ENCODE measurements around the gene ZNF135. TPM values are rescaled to one million over a fixed set of nuclear protein-coding genes. Genes with fewer than 3 reads are reported as not detected.

ZNF135 gene
- total RNA-seq, 3 donors from 2014 or later: 0.27 to 0.48 (median 0.37) TPM

DNA sequence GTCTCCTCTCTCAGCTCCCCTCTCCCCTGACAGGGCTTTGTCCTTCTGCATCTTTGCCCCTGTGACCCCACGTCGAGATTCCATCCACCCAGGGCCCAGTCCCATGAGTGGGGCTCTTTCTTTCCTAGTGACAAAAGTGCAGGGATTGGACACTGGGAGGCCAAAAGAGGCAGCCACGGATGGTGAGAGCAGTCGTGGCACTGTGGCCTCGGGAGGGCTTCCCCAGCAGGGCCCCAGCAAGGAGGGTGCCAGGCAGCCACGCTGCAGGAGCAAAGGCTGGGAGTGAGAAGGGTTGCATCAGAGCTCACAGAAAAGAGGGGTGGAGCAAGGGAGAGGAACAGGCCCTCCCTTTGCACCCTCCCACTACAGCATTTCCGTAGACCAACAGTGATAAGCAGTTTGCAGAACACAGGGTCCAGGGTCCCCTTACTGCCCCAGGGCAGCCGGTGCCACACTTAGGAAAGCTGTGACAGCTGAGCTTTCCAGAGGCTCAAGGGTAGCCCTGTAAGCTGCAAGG is 20.3 kb upstream of the ZNF135 start:
- no peak for DNase-seq
- no peak for ATAC-seq
- Mint-ChIP-seq H3K4me1 (ENCODE audit: low read depth) (no peaks in the 10 kb centered on the region), H3K4me3 (no peak overlapping the region), H3K9me3 (peaks cover 28% of the 10 kb centered on the region), H3K36me3 (ENCODE audit: insufficient read depth) (peaks cover 9% of the 10 kb centered on the region), H3K27me3 (ENCODE audit: low read depth) (peaks cover 26% of the 10 kb centered on the region)

DNA sequence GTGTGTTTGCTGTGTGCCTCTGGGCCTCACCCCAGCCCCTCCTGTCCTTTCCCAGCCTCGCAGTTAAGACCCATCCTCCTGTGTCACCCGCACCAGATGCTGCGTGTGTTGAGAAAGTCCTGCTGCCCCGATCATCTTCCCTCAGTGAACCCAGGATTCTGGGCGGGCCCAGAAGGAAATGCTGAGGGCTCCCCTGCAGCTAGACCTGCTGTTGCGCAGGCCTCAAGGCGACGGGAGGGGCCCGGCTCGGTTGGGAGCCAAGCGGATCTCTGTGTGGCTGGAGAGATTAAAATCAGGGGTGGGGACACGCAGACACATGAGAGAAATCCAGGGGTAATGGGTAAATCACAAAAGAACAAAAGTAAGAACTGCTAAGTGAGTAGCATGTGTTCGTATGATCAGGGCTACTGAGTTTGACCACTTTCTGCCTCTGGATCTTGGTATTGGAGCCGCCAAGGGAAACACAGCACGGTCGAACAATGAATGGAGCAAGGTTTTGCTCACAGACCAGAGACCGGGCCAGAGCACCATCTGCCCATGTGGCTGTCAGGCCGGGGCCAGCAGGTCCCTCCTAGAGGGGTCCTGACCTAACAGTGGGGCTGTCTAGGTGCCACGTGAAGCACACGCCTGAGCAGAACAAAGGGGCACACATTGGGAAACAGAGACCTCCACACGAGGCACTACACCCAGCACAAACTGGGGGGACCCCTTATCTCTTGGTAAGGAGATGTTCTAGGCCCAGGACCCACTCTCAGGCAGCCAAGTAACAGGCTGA is 18.1 kb upstream of the ZNF135 start:
- peaks cover 23% of the 10 kb centered on the region for H3K9me3 Mint-ChIP-seq
- H3K36me3 Mint-ChIP-seq (ENCODE audit: insufficient read depth): peaks cover 4% of the 10 kb centered on the region
- H3K4me1 Mint-ChIP-seq (ENCODE audit: low read depth): no peaks in the 10 kb centered on the region
- DNase-seq: no peak
- H3K27me3 Mint-ChIP-seq (ENCODE audit: low read depth): peaks cover 12% of the 10 kb centered on the region
- no peak for ATAC-seq
- H3K4me3 Mint-ChIP-seq: no peak overlapping the region

DNA sequence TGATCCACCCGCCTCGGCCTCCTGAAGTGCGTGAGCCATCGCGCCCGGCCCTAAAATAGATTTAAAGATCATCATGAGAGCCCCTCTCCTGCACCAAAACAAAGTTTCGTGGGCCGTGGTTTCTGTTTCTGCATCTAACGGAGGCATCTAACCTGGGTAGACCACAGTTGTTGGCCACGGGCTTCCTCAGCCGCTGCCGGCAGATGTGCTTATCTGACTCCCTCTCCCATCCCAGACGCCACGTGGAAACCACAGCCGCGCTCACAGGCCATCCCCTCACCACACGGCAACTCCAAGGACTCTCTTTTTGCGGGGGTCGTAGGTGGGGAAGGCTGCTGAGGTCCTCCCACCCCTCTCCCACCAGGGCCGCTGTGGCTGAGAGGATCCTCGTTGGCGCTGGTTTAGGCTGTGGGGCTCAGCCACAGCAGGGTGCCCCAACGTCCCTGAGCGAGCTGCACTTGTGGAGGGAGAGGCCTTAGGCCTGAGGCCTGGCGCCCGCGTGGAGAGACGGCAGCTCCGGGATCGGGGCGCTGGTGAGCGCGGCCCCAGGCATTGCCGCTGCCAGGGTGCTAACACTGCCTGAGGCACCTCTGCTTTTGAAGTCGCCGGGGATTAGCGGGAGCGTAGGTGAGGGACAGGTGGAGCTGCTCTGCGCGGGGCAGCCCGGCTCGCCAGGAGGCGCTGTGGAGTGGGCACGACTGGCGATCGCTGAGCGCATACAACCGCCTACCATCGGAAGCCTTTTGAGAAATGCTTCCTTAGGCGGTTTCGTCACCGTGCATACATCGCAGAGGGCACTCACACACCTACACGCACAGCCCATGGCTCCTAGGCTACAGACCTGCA is 16.4 kb upstream of the ZNF135 start:
- no peak overlapping the region for H3K4me3 Mint-ChIP-seq
- H3K4me1 Mint-ChIP-seq (ENCODE audit: low read depth): no peaks in the 10 kb centered on the region
- peaks cover 6% of the 10 kb centered on the region for H3K27me3 Mint-ChIP-seq (ENCODE audit: low read depth)
- no peak for ATAC-seq
- DNase-seq: no peak
- peaks cover 2% of the 10 kb centered on the region for H3K36me3 Mint-ChIP-seq (ENCODE audit: insufficient read depth)
- H3K9me3 Mint-ChIP-seq: peaks cover 26% of the 10 kb centered on the region

DNA sequence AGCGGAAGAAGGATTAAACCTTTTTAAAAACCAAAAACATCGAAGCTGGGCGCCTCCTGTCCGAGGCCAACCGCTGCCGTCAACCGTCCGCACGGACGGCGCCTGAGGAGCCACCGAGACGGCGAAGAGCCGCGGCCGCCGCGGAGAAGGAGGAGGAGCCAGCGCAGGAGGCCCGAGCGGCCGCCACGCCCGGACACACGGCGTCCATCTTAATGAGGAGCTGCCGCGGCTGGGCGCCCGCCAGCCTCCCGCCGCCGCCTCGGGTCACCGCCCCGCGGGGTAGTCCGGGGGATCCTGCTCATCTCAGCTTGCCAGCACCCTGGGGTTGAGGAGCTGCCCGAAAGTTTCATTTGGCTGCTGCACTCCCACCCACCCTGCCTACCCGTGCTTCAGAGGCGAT is 14.7 kb upstream of the ZNF135 start:
- Mint-ChIP-seq H3K4me3 (no peak overlapping the region), H3K27me3 (ENCODE audit: low read depth) (no peaks in the 10 kb centered on the region), H3K36me3 (ENCODE audit: insufficient read depth) (peaks cover 2% of the 10 kb centered on the region)

DNA sequence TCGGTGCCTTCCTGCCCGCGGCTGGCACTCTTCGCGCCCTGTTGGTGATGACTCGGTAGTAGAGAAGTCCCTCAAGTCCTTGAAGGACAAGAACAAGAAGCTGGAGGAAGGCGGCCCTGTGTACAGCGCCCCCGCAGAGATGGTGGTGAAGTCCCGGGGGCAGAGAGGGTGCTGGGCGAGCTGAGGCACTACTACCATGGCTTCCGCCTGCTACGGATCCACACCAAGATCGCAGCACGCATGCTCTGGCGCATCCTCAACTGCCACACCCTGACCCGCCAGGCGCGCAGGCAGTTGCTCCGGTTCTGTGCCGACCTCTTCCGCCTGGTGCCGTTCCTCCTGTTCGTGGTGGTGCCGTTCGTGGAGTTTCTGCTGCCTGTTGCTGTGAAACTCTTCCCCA is 14.2 kb upstream of the ZNF135 start:
- no peak for ATAC-seq
- no peak for DNase-seq
- H3K4me3 Mint-ChIP-seq: no peak overlapping the region
- H3K9me3 Mint-ChIP-seq: peaks cover 32% of the 10 kb centered on the region
- no peaks in the 10 kb centered on the region for H3K4me1 Mint-ChIP-seq (ENCODE audit: low read depth)
- H3K27me3 Mint-ChIP-seq (ENCODE audit: low read depth): no peaks in the 10 kb centered on the region
- H3K36me3 Mint-ChIP-seq (ENCODE audit: insufficient read depth): peaks cover 2% of the 10 kb centered on the region

More for the DNA sequence above, 14.7 kb upstream of the ZNF135 start:
- ATAC-seq (no peak), DNase-seq (no peak)
- Mint-ChIP-seq H3K9me3 (peaks cover 27% of the 10 kb centered on the region), H3K4me1 (ENCODE audit: low read depth) (no peaks in the 10 kb centered on the region)

DNA sequence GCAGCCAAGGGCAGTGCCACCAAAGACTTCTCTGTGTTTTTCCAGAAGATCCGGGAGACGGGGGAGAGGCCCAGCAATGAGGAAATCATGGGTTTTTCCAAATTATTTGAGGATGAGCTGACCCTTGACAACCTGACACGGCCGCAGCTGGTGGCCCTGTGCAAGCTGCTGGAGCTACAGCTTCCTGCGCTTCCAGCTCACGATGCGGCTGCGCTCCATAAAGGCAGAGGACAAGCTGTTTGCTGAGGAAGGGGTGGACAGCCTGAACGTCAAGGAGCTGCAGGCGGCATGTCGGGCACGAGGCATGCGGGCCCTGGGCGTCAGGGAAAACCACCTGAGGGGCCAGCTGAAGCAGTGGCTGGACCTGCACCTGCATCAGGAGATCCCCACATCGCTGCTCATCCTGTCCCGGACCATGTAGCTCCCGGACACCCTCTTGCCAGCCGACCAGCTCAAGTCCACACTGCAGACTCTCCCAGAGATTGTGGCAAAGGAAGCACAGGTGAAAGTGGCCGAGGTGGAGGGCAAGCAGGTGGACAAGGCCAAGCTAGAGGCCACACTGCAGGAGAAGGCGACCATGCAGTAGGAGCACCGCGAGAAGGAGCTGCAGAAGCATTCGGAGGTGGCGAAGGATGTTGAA is 13.6 kb upstream of the ZNF135 start:
- ATAC-seq: no peak
- no peak for DNase-seq
- Mint-ChIP-seq H3K27me3 (ENCODE audit: low read depth) (no peaks in the 10 kb centered on the region), H3K4me3 (no peak overlapping the region), H3K9me3 (peaks cover 34% of the 10 kb centered on the region), H3K36me3 (ENCODE audit: insufficient read depth) (peaks cover 2% of the 10 kb centered on the region), H3K4me1 (ENCODE audit: low read depth) (no peaks in the 10 kb centered on the region)

DNA sequence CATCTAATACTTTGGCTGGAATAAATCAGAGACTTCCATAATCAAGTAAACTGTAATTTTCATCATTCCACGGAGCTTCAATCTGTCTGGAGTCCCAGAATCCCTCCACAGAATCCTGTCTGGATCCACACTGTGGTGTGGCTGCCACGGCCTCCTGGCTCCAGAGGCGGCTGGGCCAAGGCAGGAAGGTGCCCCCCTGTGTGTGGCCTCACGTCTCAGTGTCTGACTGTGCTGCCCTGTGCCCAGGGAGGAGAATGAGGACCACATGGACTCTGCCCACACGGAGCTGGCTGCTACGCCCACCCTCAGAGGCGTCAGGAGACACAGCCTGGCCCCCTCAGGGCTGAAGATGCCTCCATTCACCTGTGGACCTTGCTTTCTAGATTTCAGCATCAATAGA is 12.2 kb upstream of the ZNF135 start:
- no peaks in the 10 kb centered on the region for H3K27me3 Mint-ChIP-seq (ENCODE audit: low read depth)
- DNase-seq (no peak), ATAC-seq (no peak)
- peaks cover 2% of the 10 kb centered on the region for H3K36me3 Mint-ChIP-seq (ENCODE audit: insufficient read depth)
- peaks cover 45% of the 10 kb centered on the region for H3K9me3 Mint-ChIP-seq
- H3K4me1 Mint-ChIP-seq (ENCODE audit: low read depth): no peaks in the 10 kb centered on the region
- no peak overlapping the region for H3K4me3 Mint-ChIP-seq

DNA sequence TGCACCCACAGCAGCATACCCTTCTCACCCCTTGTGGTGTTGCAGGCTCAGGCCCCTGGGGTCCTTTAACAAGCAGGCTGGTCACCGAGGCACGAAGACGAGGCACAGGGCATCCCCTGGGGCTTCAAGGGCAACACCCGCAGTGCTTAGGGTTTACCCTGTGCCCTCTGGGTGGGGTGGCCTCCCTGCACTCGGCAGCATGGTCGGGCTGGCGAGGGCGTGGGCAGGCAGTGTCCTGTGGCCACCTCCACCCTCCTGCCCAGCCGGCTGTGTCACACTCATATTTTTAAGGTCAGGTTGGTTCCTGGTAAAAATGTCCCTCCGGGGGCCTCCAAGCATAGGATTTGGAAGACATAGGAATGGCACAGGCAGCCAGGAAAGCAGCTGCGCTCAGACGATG is 11.4 kb upstream of the ZNF135 start:
- peaks cover 47% of the 10 kb centered on the region for H3K9me3 Mint-ChIP-seq
- no peak for ATAC-seq

DNA sequence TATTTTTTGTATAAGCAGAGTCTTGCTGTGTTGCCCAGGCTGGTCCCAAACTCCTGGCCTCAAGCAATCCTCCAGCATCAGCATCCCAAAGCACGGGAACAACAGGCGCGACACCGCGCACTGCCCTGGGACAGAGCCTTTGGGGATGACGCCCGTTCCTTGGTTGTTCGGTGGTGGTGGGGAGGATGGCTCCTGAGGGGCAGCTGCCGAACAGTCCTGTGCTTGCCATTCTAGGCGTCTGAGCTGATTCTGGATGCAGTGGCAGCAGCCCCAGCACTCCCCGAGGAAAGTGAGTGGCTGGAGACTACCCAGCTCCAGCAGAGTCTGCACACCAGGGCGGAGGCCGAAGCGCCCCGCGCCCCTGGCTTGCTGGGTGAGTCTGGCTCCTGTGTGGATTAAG is 6.8 kb upstream of the ZNF135 start:
- ATAC-seq (no peak), DNase-seq (no peak)
- Mint-ChIP-seq H3K36me3 (ENCODE audit: insufficient read depth) (peaks cover 8% of the 10 kb centered on the region), H3K4me3 (no peak overlapping the region), H3K9me3 (peaks cover 39% of the 10 kb centered on the region), H3K27me3 (ENCODE audit: low read depth) (peaks cover 15% of the 10 kb centered on the region), H3K4me1 (ENCODE audit: low read depth) (no peaks in the 10 kb centered on the region)

More for the DNA sequence above, 11.4 kb upstream of the ZNF135 start:
- Mint-ChIP-seq H3K27me3 (ENCODE audit: low read depth) (no peaks in the 10 kb centered on the region), H3K4me3 (no peak overlapping the region), H3K4me1 (ENCODE audit: low read depth) (no peaks in the 10 kb centered on the region), H3K36me3 (ENCODE audit: insufficient read depth) (peaks cover 2% of the 10 kb centered on the region)
- DNase-seq: no peak

DNA sequence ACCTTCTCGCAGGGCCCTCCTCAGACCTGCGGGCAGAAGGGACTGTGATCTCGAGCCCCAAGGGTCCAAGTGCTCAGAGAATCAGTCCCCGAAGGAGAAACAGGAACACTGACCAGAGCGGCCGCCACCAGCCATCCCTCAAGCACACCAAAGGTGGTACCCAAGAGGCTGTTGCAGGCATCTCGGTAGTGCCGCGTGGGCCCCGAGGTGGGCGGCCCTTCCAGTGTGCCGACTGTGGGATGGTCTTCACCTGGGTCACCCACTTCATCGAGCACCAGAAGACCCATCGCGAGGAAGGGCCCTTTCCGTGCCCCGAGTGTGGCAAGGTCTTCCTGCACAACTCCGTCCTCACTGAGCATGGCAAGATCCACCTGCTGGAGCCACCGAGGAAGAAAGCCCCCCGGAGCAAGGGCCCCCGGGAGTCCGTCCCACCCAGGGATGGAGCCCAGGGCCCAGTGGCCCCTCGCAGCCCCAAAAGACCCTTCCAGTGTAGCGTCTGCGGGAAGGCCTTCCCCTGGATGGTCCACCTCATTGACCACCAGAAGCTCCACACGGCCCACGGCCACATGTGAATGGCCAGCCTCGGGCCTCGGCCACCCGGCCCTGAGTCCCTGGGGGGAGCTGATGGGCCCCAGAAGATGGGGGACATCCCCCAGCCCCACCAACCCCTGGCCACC is 5.5 kb upstream of the ZNF135 start:
- peaks cover 43% of the 10 kb centered on the region for H3K9me3 Mint-ChIP-seq
- no peaks in the 10 kb centered on the region for H3K4me1 Mint-ChIP-seq (ENCODE audit: low read depth)
- no peak overlapping the region for H3K4me3 Mint-ChIP-seq
- DNase-seq (no peak), ATAC-seq (no peak)
- H3K27me3 Mint-ChIP-seq (ENCODE audit: low read depth): peaks cover 20% of the 10 kb centered on the region
- peaks cover 8% of the 10 kb centered on the region for H3K36me3 Mint-ChIP-seq (ENCODE audit: insufficient read depth)

DNA sequence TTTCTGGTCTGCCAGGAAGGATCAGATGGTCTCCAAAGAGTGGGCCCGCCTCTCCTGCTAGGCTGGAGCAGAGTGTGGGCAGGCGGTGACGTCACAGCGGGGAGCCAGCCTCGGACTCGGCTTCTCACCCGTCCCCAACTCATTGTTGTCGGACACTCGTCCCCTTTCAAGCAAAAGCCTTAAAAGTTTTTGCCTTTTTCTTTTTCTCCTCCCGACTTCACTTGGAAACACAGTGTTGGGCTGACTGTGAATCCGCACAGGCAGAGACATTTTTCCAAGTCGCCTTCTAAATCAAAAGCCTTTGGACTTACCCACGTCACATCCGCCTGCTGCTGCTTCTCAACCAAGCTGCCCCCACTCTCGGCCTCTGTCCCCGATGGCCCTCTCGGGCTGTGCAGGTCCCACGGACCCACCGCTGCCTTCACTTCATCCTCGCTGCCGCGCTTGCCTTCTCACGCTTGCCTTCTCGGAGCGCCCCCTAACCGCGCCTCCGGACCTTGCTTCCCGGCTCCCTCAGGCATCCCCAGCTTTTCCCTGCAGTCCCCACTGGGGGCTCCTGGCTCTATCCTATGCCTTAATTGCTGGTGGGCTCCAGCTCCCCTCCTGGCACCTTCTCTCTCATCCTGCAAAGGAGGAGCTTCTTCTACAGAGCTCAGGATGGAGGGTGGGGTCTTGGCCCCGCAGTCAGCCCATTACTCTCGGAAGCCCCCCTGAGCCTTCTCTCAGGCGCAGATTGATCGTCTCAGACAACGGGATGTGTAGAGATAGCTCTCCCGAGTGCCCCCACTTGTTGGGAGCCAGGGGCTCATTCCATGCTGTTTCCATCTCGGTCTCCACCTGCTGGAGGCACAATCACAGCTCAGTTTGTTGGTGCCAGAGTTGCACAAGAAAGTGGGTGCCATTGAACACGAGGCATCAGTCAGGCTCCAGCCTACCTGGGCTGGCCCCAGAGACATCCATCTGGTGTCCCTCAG is 3.9 kb upstream of the ZNF135 start:
- DNase-seq: no peak
- Mint-ChIP-seq H3K4me3 (no peak overlapping the region), H3K9me3 (peaks cover 34% of the 10 kb centered on the region), H3K27me3 (ENCODE audit: low read depth) (peaks cover 28% of the 10 kb centered on the region), H3K36me3 (ENCODE audit: insufficient read depth) (peaks cover 6% of the 10 kb centered on the region), H3K4me1 (ENCODE audit: low read depth) (peaks cover 3% of the 10 kb centered on the region)
- ATAC-seq: no peak

DNA sequence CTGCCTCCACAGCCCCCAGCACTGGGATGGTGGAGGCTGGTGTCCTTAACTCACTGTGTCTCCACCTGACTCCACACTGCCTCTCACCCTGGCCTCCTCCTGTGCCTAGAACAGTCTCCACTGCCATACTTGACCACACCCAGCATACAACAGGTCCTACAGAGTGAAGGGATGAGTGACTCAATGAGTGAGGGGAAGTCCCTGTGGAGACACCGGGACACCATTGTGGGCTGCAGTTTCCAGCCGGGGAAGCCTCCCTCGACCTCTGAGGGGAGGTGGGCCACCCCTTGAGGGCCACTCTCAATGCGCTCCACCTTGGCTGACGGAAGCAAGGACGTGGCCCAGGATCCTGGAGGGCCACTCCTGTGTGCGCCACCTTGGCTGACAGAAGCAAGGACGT is 2.8 kb upstream of the ZNF135 start:
- DNase-seq (no peak), ATAC-seq (no peak)
- Mint-ChIP-seq H3K4me3 (no peak overlapping the region), H3K4me1 (ENCODE audit: low read depth) (peaks cover 3% of the 10 kb centered on the region), H3K27me3 (ENCODE audit: low read depth) (peaks cover 28% of the 10 kb centered on the region), H3K36me3 (ENCODE audit: insufficient read depth) (peaks cover 6% of the 10 kb centered on the region), H3K9me3 (peaks cover 31% of the 10 kb centered on the region)

DNA sequence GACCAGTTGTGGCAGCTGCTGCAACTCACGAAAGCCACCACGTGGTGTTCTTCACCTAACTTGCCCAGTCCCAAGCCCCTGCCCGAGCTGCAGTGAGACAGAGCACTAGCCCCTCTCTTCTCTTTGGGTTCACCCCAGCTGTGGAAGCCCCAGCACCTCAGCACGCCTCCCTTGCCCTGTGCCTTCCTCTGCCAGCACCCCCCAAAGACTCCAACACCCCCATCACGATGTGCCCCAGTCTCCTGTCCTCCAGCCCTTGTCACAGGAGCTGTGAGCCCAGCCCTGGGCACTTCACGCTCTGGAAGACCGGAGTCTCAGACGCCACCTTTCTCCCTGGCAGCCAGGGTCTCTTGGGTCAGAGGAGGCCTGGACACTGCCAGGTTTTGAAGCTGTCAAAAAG is 2.2 kb upstream of the ZNF135 start:
- ATAC-seq (no peak), DNase-seq (no peak)
- Mint-ChIP-seq H3K4me1 (ENCODE audit: low read depth) (peaks cover 3% of the 10 kb centered on the region), H3K9me3 (peaks cover 30% of the 10 kb centered on the region), H3K36me3 (ENCODE audit: insufficient read depth) (peaks cover 6% of the 10 kb centered on the region), H3K4me3 (no peak overlapping the region), H3K27me3 (ENCODE audit: low read depth) (peaks cover 28% of the 10 kb centered on the region)

All from activated T-cell treated with anti-CD3 and anti-CD28 coated beads, Interleukin-2, amount 50 U/mL, for 4 hours (primary cell).